Activated CD8-positive, alpha-beta memory T cell treated with anti-CD3 and anti-CD28 coated beads for 1 hour (primary cell): ENCODE data around the gene SYT17.

Source experiments
- DNase-seq, 2 donors: peaks; one replicate each; pipeline ENCODE4 v3.0.0-alpha.2; 2020; ENCODE audit warnings: low read depth in 1 of 2; ENCODE audit errors: extremely low read depth in 1 of 2

SYT17 gene

GRCh38 chr16:19138601-19139000 lies 29.4 kb upstream of the SYT17 start:
- no peak for DNase-seq

- no peak for DNase-seq
These were observed 28.5 kb upstream of the SYT17 start for GRCh38 chr16:19139436-19140091.

GRCh38 chr16:19140396-19140795 lies 27.6 kb upstream of the SYT17 start:
- DNase-seq = no peak

GRCh38 chr16:19142939-19143598 lies 25.0 kb upstream of the SYT17 start:
- no peak for DNase-seq

GRCh38 chr16:19143599-19143956 lies 24.5 kb upstream of the SYT17 start:
- no peak for DNase-seq

GRCh38 chr16:19145010-19145409 lies 23.0 kb upstream of the SYT17 start:
- DNase-seq = no peak

- no peak for DNase-seq
These were observed 20.9 kb upstream of the SYT17 start for GRCh38 chr16:19147126-19147525.

GRCh38 chr16:19147627-19148026 lies 20.4 kb upstream of the SYT17 start:
- no peak for DNase-seq

- DNase-seq = no peak
These were observed 19.9 kb upstream of the SYT17 start for GRCh38 chr16:19148189-19148588.

GRCh38 chr16:19151310-19151709 lies 16.7 kb upstream of the SYT17 start:
- no peak for DNase-seq

- DNase-seq = no peak
These were observed 16.0 kb upstream of the SYT17 start for GRCh38 chr16:19152042-19152441.

GRCh38 chr16:19153876-19154275 lies 14.2 kb upstream of the SYT17 start:
- DNase-seq = no peak

GRCh38 chr16:19162085-19162484 lies 6.0 kb upstream of the SYT17 start:
- no peak for DNase-seq

- DNase-seq = no peak
These were observed 4.8 kb upstream of the SYT17 start for GRCh38 chr16:19163215-19163614.

- DNase-seq = no peak
These were observed 3.8 kb upstream of the SYT17 start for GRCh38 chr16:19164285-19164684.

- DNase-seq = no peak
These were observed 2.9 kb upstream of the SYT17 start for GRCh38 chr16:19165101-19165500.

GRCh38 chr16:19166500-19166899 lies 1.5 kb upstream of the SYT17 start:
- no peak for DNase-seq

- no peak for DNase-seq
These were observed 486 bp downstream of the SYT17 start for GRCh38 chr16:19168371-19169081.

GRCh38 chr16:19169082-19169639 lies 1.1 kb downstream of the SYT17 start:
- DNase-seq = no peak

- DNase-seq = no peak
These were observed 2.1 kb downstream of the SYT17 start for GRCh38 chr16:19170043-19170655.

- no peak for DNase-seq
These were observed 4.2 kb downstream of the SYT17 start for GRCh38 chr16:19172098-19172780.
